Body of pancreas (tissue), 4 donors: Measurements from ENCODE around the gene MCAT. TPM values are rescaled to one million over a fixed set of nuclear protein-coding genes. Genes with fewer than 3 reads are reported as not detected.
"Not testable (repeated sequence)": the region's sequence is repeated elsewhere in the genome, so short reads cannot be mapped to it uniquely, and the experiment has no call there.

Experiments
- ATAC-seq: fragments of 150-250 bp; one replicate; pipeline ENCODE4 v1.9.1; 2016
- DNase-seq, 4 donors: peaks; one replicate each; pipeline ENCODE4 v3.0.0-alpha.2; 2019
- H3K27ac ChIP-seq, 4 donors: fragments of 200-600 bp; sonication (generic); 1 replicate in 3 of 4; 2 replicates in 1 of 4; pipeline versions ENCODE4 v1.5.1 to v1.6.1; 2016 to 2019; ENCODE audit warnings: mild to moderate bottlenecking in 1 of 4, mixed read lengths in 1 of 4, moderate library complexity in 1 of 4
- H3K27me3 ChIP-seq, 2 donors: fragments of 200-600 bp; sonication (generic); one replicate each; pipeline ENCODE4 v1.6.0; 2016; ENCODE audit warnings: mild to moderate bottlenecking in 1 of 2
- H3K36me3 ChIP-seq, 2 donors: fragments of 200-600 bp; sonication (generic); replicated peaks in 1 of 2; 2 replicates each; pipeline ENCODE4 v1.5.1; 2016; ENCODE audit warnings: low read depth in 2 of 2; ENCODE audit not compliant: insufficient read depth in 1 of 2
- H3K4me1 ChIP-seq: fragments of 200-600 bp; sonication (generic); one replicate; pipeline ENCODE4 v1.6.0; 2016
- H3K4me3 ChIP-seq, 2 donors: fragments of 200-600 bp; sonication (generic); 1 replicate in 1 of 2; 2 replicates in 1 of 2; pipeline ENCODE4 v1.5.1; 2016 to 2019
- H3K9me3 ChIP-seq, 3 donors: fragments of 200-600 bp; sonication (generic); 1 replicate in 2 of 3; 2 replicates in 1 of 3; pipeline ENCODE4 v1.5.1; 2016
- POLR2A ChIP-seq, 3 donors: fragments of 450-650 bp; IDR thresholded peaks; one replicate each; pipeline ENCODE4 v1.6.1; 2016; ENCODE audit warnings: antibody characterized with exemption in 3 of 3, mild to moderate bottlenecking in 2 of 3
- WGBS, 2 donors: methylation state at CpG; one replicate each; pipeline ENCODE4 v1.1.5; 2017; 5-methylcytosine and 5-hydroxymethylcytosine counted together
- intact Hi-C: fragments of 100-400 bp; cut with DNase I; formaldehyde crosslinking; loops from one replicate; pipeline ENCODE4 v1.15.1; 2023
- total RNA-seq, 2 donors: library from RNA; depleted of rRNA; stranded (reverse); fragments of >200 nt; gene quantifications; one replicate each; pipeline ENCODE4 v1.1.0, GENCODE V29; 2016
- TF ChIP-seq, protein P1 (sequence below), 7 experiments: fragments of 450-650 bp in 4 of 7; fragments of 200-600 bp in 3 of 7; sonication (generic) in 3 of 7; IDR thresholded peaks; one replicate each; pipeline ENCODE4 v1.5.1; 2016 to 2019; ENCODE audit warnings: antibody characterized with exemption in 7 of 7

The MCAT gene
- total RNA-seq, 2 donors from 2014 or later, result 28.8 to 50.8 TPM

DNA sequence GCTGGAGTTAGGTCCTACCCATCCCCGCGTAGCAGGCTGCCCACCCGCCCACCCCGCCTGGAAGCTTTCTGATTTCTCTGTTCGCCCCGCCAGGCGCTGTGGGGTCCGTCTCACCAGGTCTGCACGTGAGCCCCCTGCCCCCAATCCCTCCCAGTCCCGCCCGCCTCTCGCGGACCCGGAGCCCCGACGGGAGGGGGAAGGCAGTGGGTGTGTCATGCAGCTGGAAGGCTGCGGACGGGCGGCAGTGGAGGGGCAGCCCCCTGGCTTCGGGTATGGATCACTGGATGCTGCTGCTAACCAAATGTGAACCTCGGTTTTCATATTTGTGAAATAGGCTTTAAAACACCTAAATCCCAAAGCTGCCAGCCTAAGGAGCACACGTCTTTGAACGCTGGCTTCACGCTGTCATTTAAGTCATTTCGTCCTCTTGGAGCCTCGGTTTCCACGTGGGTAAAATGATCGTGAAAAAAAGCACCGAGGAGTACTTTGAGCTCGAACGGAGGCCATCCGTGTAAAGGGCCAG lies 33.2 kb downstream of the MCAT start:
- Histone ChIP-seq H3K4me1 (peaks cover 35% of the 10 kb centered on the region), H3K27ac (no peak overlapping the region), H3K27me3 (no peaks in the 10 kb centered on the region), H3K36me3 (no peaks in the 10 kb centered on the region), H3K4me3 (peak overlapping the region in 1 of 2 donors; percentile 19), H3K9me3 (no peaks in the 10 kb centered on the region)
- TF ChIP-seq POLR2A (IDR thresholded peaks at IDR 0.05), result no peak
- TF ChIP-seq, protein P1, sequence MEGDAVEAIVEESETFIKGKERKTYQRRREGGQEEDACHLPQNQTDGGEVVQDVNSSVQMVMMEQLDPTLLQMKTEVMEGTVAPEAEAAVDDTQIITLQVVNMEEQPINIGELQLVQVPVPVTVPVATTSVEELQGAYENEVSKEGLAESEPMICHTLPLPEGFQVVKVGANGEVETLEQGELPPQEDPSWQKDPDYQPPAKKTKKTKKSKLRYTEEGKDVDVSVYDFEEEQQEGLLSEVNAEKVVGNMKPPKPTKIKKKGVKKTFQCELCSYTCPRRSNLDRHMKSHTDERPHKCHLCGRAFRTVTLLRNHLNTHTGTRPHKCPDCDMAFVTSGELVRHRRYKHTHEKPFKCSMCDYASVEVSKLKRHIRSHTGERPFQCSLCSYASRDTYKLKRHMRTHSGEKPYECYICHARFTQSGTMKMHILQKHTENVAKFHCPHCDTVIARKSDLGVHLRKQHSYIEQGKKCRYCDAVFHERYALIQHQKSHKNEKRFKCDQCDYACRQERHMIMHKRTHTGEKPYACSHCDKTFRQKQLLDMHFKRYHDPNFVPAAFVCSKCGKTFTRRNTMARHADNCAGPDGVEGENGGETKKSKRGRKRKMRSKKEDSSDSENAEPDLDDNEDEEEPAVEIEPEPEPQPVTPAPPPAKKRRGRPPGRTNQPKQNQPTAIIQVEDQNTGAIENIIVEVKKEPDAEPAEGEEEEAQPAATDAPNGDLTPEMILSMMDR (IDR thresholded peaks at IDR 0.05), result no peak
- WGBS, 2 donors, result 18 to 30% methylated on average over 17 to 32 of the region's 32 CpGs
- ATAC-seq (no peak), DNase-seq (no peak)
- intact Hi-C loops, result no loop called here

DNA sequence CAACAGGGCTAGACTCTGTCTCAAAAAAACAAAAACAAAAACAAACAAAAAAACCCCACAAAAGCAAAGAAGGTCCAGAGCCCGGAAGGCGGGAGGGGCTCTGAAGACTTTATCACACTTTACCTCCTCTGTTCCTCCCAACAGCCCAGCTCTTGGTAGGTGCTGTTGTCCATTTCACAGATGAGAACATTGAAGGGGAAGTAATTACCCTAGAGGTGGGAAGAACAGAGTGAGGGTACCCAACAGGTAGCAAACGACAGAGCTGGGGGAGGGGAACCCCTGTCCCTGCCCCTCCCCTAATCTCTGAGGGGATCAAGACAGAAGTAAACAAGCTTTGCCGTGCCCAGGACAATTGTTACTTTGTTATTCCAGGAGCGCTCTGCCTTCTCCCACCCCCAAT lies 33.7 kb downstream of the MCAT start:
- DNase-seq (no peak), ATAC-seq (no peak)
- H3K27me3 ChIP-seq, result no peaks in the 10 kb centered on the region
- H3K4me1 ChIP-seq, result peaks cover 30% of the 10 kb centered on the region
- no peak overlapping the region for H3K4me3 ChIP-seq
- 56 to 60% methylated on average over 5 of the region's 5 CpGs for WGBS, 2 donors
- H3K9me3 ChIP-seq, result no peaks in the 10 kb centered on the region
- intact Hi-C loops, result no loop called here
- no peak overlapping the region for H3K27ac ChIP-seq
- TF ChIP-seq, protein P1 (IDR thresholded peaks at IDR 0.05), result no peak
- no peaks in the 10 kb centered on the region for H3K36me3 ChIP-seq

DNA sequence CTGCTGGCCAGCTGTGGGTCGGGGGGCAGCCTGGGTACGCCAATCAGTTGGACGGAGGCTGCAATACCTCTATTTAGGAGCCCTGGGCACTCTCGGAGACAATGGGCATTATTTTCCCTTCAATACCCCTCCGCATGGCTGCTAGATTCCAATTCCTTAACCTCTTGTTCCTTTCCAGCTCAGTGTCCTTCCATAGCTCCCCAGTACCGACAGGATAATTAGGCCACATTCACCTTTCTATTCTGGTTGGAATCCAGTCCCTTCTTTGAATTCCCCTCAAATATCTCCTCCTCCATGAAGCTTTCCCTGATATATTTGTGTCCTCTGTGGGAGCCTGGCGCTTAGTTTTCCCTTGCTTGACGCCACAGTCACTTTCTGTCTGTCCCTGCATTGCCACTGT lies 36.9 kb downstream of the MCAT start:
- Histone ChIP-seq H3K9me3 (no peaks in the 10 kb centered on the region), H3K27me3 (no peaks in the 10 kb centered on the region), H3K27ac (no peak overlapping the region), H3K36me3 (no peaks in the 10 kb centered on the region), H3K4me3 (no peak overlapping the region), H3K4me1 (peaks cover 13% of the 10 kb centered on the region)
- 95 to 96% methylated on average over 8 of the region's 8 CpGs for WGBS, 2 donors
- intact Hi-C loops, result no loop called here
- TF ChIP-seq POLR2A (IDR thresholded peaks at IDR 0.05), result no peak
- ATAC-seq (no peak), DNase-seq (no peak)

GRCh38 chr22:43104950-43105349 lies 38.2 kb downstream of the MCAT start:
- not testable (repeated sequence) for DNase-seq

DNA sequence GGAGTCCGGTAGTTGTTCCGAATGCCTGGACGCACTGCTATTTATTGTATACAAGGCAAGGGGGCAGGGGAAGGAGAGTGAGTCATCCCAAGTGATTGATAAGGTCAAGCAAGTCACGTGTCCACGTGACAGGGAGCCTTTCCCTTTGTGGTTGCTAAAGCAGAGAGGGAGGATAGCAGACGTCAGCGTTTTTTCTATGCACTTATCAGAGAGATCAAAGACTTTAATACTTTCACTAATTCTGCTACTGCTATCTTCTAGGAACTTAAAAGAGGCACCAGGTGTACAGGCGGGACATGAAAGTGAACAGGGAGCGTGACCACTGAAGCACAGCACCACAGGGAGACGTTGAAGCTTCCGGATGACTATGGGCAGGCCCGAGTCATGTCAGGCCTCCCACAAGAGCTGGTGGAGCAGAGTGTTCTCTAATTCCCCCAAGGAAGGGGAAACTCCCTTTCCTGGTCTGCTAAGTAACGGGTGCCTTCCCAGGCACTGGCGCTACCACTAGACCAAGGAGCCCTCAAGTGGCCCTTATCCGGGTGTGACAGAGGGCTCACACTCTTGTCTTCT lies 39.1 kb downstream of the MCAT start:
- H3K36me3 ChIP-seq, H3K4me3 ChIP-seq, H3K27me3 ChIP-seq, intact Hi-C loops, H3K4me1 ChIP-seq, H3K9me3 ChIP-seq: not testable (repeated sequence)
- H3K27ac ChIP-seq, result peak overlapping the region in 2 of 4 donors; percentile 44 to 46
- 50 to 55% methylated on average over 12 to 15 of the region's 15 CpGs for WGBS, 2 donors
- peak; percentile 53 for ATAC-seq
- DNase-seq, result peak; percentile 44 to 76 (median 61)

More at GRCh38 chr22:43104950-43105349, 38.2 kb downstream of the MCAT start:
- H3K4me3 ChIP-seq, H3K9me3 ChIP-seq, ATAC-seq, H3K36me3 ChIP-seq, intact Hi-C loops, H3K4me1 ChIP-seq, H3K27me3 ChIP-seq, H3K27ac ChIP-seq: not testable (repeated sequence)
- WGBS, 2 donors, result 94 to 97% methylated on average over 3 of the region's 3 CpGs

GRCh38 chr22:43101306-43101705 lies 41.9 kb downstream of the MCAT start:
- DNase-seq (no peak), ATAC-seq (no peak)
- no peak overlapping the region for H3K27ac ChIP-seq
- no peak for TF ChIP-seq POLR2A (IDR thresholded peaks at IDR 0.05)
- TF ChIP-seq, protein P1 (IDR thresholded peaks at IDR 0.05), result no peak
- no peaks in the 10 kb centered on the region for H3K27me3 ChIP-seq
- no peaks in the 10 kb centered on the region for H3K9me3 ChIP-seq
- no peaks in the 10 kb centered on the region for H3K4me1 ChIP-seq
- intact Hi-C loops, result no loop called here
- WGBS, 2 donors, result 67 to 82% methylated on average over 4 to 7 of the region's 7 CpGs
- no peak overlapping the region for H3K4me3 ChIP-seq
- H3K36me3 ChIP-seq, result no peaks in the 10 kb centered on the region
